HFFc6 (cell line): Measurements from ENCODE around the gene PRELP. TPM values are rescaled to one million over a fixed set of nuclear protein-coding genes. Genes with fewer than 3 reads are reported as not detected.

Source experiments
- DNase-seq: peaks from one replicate; pipeline ENCODE4 v3.0.0-alpha.2; 2018
- H3K27ac Mint-ChIP-seq: 2 replicates; pipeline ENCODE4 v1.8.0; 2020; ENCODE audit warnings: mild to moderate bottlenecking, mixed read lengths
- H3K27me3 Mint-ChIP-seq: 2 replicates; pipeline ENCODE4 v1.8.0; 2021; ENCODE audit warnings: mild to moderate bottlenecking, moderate library complexity, mixed read lengths; ENCODE audit not compliant: insufficient read depth
- H3K36me3 Mint-ChIP-seq: 2 replicates; pipeline ENCODE4 v1.8.0; 2021; ENCODE audit warnings: low read depth, mixed read lengths
- H3K4me1 Mint-ChIP-seq: 2 replicates; pipeline ENCODE4 v1.8.0; 2020; ENCODE audit warnings: low read depth, mixed read lengths
- H3K4me3 Mint-ChIP-seq: 2 replicates; pipeline ENCODE4 v1.8.0; 2020; ENCODE audit warnings: mild to moderate bottlenecking, moderate library complexity, mixed read lengths
- H3K9me3 Mint-ChIP-seq: 2 replicates; pipeline ENCODE4 v1.8.0; 2020; ENCODE audit warnings: mild to moderate bottlenecking, mixed read lengths
- CTCF ChIP-seq: fragments of 200-600 bp; sonication (generic); IDR thresholded peaks from 2 replicates; pipeline ENCODE4 v1.5.0; 2021; ENCODE audit warnings: antibody characterized with exemption, mild to moderate bottlenecking
- total RNA-seq, 6 experiments: library from RNA; stranded (reverse); fragmentation: NEBNext Ultra II Directional; extraction: Animal tissue kit (Norgen Biotek cat#: 25700); gene quantifications; 2 replicates in 1 of 6; 3 replicates in 5 of 6; pipeline ENCODE4 v1.2.3, GENCODE V29; 2021

The PRELP gene
- total RNA-seq, 6 experiments from 2014 or later = 0.59 to 0.81 (median 0.70) TPM

- Mint-ChIP-seq H3K4me3 (no peak overlapping the region), H3K27ac (no peak overlapping the region), H3K4me1 (peaks cover 53% of the 10 kb centered on the region), H3K27me3 (peaks cover 1% of the 10 kb centered on the region; the same call in 1 of the 2 replicates), H3K36me3 (no peaks in the 10 kb centered on the region), H3K9me3 (no peaks in the 10 kb centered on the region)
- DNase-seq = no peak
- no peak for TF ChIP-seq CTCF
These were observed 64.4 kb downstream of the PRELP start for GRCh38 chr1:203539831-203540546.

Other genes with a start within 250 kb of the PRELP start
- gene CHIT1, start 246.1 kb upstream of the PRELP start, total RNA-seq = not detected
- 10 to 100 TPM; 12.7 to 18.5 (median 13.7) TPM for gene BTG2, start 170.3 kb upstream of the PRELP start, total RNA-seq
- under 1 TPM; 0.19 to 0.66 (median 0.34) TPM for gene FMOD, start 124.7 kb upstream of the PRELP start, total RNA-seq
- not detected for gene OPTC, start 18.3 kb downstream of the PRELP start, total RNA-seq
- gene ATP2B4, start 151.0 kb downstream of the PRELP start, total RNA-seq = 100 to 1,000 TPM; 199 to 243 (median 221) TPM